A549 (cell line): ENCODE measurements around the gene ZNF79. TPM values are rescaled to one million over a fixed set of nuclear protein-coding genes. Genes with fewer than 3 reads are reported as not detected.

ENCODE experiments used
- ATAC-seq, 2 experiments: fragments of 200-7000 bp in 1 of 2; fragments of >200 bp in 1 of 2; cut with Nextera tagmentation in 1 of 2; cut with Tn5 transposase in 1 of 2; 3 replicates each; pipeline versions ENCODE4 v1.8.0 to v1.9.1; 2018 to 2020; ENCODE audit warnings: mild to moderate bottlenecking in 1 of 2, moderate library complexity in 1 of 2
- CTCF ChIA-PET: fragments of 300-600 bp; sonication (Branson Sonifier 250); formaldehyde crosslinking; extraction: SDS; loops from one replicate; lab custom pipeline; 2021; ENCODE audit warnings: antibody characterized with exemption, inconsistent platforms; lab: Yijun Ruan, JAX
- POLR2A ChIA-PET: fragments of 350-600 bp; formaldehyde crosslinking; extraction: SDS; loops from one replicate; lab custom pipeline; 2021; ENCODE audit warnings: antibody characterized with exemption, inconsistent platforms; lab: Yijun Ruan, JAX
- DNase-seq, 2 experiments: peaks; one replicate each; pipeline versions ENCODE4 v3.0.0 to v3.0.0-alpha.2; 2011 to 2016; ENCODE audit warnings: low read depth in 1 of 2, low spot score in 1 of 2
- FAIRE-seq: peaks from 2 replicates; lab custom pipeline; 2011; peaks lifted over from hg19 to GRCh38; lab: Jason Lieb, UNC
- H3K27ac ChIP-seq, 2 experiments: fragments of >200 bp; sonication (Bioruptor Twin); formaldehyde crosslinking; 3 replicates each; pipeline ENCODE4 v1.5.1; 2016 to 2017
- H3K4me1 ChIP-seq: fragments of >200 bp; sonication (Bioruptor Twin); formaldehyde crosslinking; 3 replicates; pipeline ENCODE4 v1.6.1; 2016
- H3K4me2 ChIP-seq: fragments of >200 bp; sonication (Bioruptor Twin); formaldehyde crosslinking; 3 replicates; pipeline ENCODE4 v1.6.1; 2016
- H3K4me3 ChIP-seq: fragments of >200 bp; sonication (Bioruptor Twin); formaldehyde crosslinking; 3 replicates; pipeline ENCODE4 v1.5.1; 2016
- H3K9me3 ChIP-seq: fragments of >200 bp; sonication (Bioruptor Twin); formaldehyde crosslinking; 3 replicates; pipeline ENCODE4 v1.6.1; 2016
- CBX8 ChIP-seq: fragments of 200-600 bp; sonication (generic); IDR thresholded peaks from 2 replicates; pipeline ENCODE4 v1.6.1; 2016
- CHD2 ChIP-seq: fragments of 150-350 bp; IDR thresholded peaks from 2 replicates; pipeline ENCODE4 v1.6.1; 2014; ENCODE audit warnings: low read length; ENCODE audit not compliant: partially characterized antibody
- CHD4 ChIP-seq: fragments of 200-600 bp; sonication (generic); IDR thresholded peaks from 2 replicates; pipeline ENCODE4 v1.6.1; 2016; ENCODE audit warnings: antibody characterized with exemption, mild to moderate bottlenecking, borderline replicate concordance
- FOSL2 ChIP-seq, 2 experiments: fragments of 450-650 bp in 1 of 2; fragments of >200 bp in 1 of 2; sonication (Bioruptor Twin) in 1 of 2; formaldehyde crosslinking; IDR thresholded peaks; 2 replicates each; pipeline versions ENCODE4 v1.5.0 to v1.6.1; 2016 to 2020; ENCODE audit warnings: mild to moderate bottlenecking in 1 of 2, moderate library complexity in 1 of 2
- PHF8 ChIP-seq: fragments of 200-600 bp; sonication (generic); IDR thresholded peaks from 2 replicates; pipeline ENCODE4 v1.6.1; 2016; ENCODE audit warnings: low read depth, mild to moderate bottlenecking, antibody characterized with exemption, moderate library complexity, borderline replicate concordance
- POLR2A ChIP-seq: IDR thresholded peaks from 2 replicates; pipeline ENCODE4 v1.6.1; 2012; ENCODE audit warnings: mild to moderate bottlenecking, low read length
- TFCP2L1 ChIP-seq: fragments of 250-450 bp; sonication (Bioruptor Pico); IDR thresholded peaks from 2 replicates; pipeline ENCODE4 v1.5.0; 2021; ENCODE audit warnings: mild to moderate bottlenecking
- ZFP36 ChIP-seq: fragments of 450-650 bp; IDR thresholded peaks from 2 replicates; pipeline ENCODE4 v1.6.1; 2014; ENCODE audit warnings: borderline replicate concordance; ENCODE audit not compliant: partially characterized antibody
- WGBS: methylation state at CpG from one replicate; pipeline ENCODE4 v1.1.6; 2017; ENCODE audit errors: missing lambda C conversion rate; 5-methylcytosine and 5-hydroxymethylcytosine counted together
- polyA plus RNA-seq, 4 experiments: library from polyadenylated mRNA; depleted of rRNA in 3 of 4; stranded (reverse); fragments of >200 nt; fragmentation: RNase III in 1 of 4; extraction: RNeasy Plus Mini Kit Qiagen cat#74134 plus additional on column Dnase treatment in 1 of 4; gene quantifications; 2 replicates in 3 of 4; 3 replicates in 1 of 4; pipeline ENCODE4 v1.2.3, GENCODE V29; 2011 to 2017
- TF ChIP-seq, protein P1 (sequence below): fragments of 200-600 bp; sonication (generic); IDR thresholded peaks from 2 replicates; pipeline ENCODE4 v1.6.1; 2016; ENCODE audit warnings: antibody characterized with exemption, mild to moderate bottlenecking, moderate library complexity
- TF ChIP-seq, protein P2 (sequence below): fragments of >200 bp; sonication (Bioruptor Twin); formaldehyde crosslinking; IDR thresholded peaks from 3 replicates; pipeline ENCODE4 v1.5.1; 2016
- TF ChIP-seq, protein P3 (sequence below): fragments of 450-650 bp; IDR thresholded peaks from 2 replicates; pipeline ENCODE4 v1.6.1; 2014; ENCODE audit warnings: antibody characterized with exemption
- TF ChIP-seq, protein P4 (sequence below): fragments of 150-350 bp; IDR thresholded peaks from 2 replicates; pipeline ENCODE4 v1.6.1; 2014; ENCODE audit warnings: low read depth, mild to moderate bottlenecking, low read length

Gene ZNF79
- polyA plus RNA-seq, 2 of the 4 experiments (the other 2 are of a cell fraction): 4.9 to 5.7 TPM

DNA sequence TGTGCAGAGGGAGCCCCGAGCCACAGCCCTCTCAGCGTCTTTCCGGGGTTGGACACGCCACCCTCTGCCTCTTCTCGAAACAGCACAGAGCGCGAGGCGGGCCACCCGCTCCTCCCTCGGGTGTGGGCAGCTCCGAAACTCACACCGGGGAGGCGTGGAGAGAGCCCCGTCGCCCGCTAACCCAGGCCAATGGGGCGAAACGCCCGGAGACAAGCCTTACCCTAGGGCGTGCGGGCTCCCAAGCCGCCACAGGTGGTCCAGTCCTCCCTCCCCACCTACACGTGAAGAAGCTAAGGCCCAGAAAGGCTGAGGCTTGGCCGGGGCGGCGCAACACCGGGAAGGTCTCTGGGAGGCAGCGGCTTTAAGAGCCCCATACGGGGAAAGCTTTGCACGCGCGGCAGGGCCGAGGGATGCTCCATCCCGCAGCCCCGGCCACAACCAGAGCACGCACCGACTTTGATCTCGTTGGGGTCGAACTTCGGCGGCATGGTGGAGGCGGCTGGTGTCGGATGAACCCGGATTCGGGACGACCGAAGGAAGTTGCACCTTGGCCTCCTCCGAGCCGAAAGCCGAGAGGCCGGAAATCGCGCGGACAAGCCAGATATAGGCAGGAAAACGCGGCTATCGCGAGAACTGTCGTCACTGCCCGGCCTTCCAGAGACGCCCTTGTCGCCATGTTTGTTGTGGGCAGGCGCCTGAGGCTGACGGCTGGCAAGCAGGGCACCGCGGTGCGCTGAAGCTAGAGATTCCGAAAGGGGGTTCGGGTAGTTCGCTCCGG, 26.8 kb downstream of the ZNF79 start, which contains the start of the genes LRSAM1 and RPL12 (continued):
- TF ChIP-seq, protein P1, sequence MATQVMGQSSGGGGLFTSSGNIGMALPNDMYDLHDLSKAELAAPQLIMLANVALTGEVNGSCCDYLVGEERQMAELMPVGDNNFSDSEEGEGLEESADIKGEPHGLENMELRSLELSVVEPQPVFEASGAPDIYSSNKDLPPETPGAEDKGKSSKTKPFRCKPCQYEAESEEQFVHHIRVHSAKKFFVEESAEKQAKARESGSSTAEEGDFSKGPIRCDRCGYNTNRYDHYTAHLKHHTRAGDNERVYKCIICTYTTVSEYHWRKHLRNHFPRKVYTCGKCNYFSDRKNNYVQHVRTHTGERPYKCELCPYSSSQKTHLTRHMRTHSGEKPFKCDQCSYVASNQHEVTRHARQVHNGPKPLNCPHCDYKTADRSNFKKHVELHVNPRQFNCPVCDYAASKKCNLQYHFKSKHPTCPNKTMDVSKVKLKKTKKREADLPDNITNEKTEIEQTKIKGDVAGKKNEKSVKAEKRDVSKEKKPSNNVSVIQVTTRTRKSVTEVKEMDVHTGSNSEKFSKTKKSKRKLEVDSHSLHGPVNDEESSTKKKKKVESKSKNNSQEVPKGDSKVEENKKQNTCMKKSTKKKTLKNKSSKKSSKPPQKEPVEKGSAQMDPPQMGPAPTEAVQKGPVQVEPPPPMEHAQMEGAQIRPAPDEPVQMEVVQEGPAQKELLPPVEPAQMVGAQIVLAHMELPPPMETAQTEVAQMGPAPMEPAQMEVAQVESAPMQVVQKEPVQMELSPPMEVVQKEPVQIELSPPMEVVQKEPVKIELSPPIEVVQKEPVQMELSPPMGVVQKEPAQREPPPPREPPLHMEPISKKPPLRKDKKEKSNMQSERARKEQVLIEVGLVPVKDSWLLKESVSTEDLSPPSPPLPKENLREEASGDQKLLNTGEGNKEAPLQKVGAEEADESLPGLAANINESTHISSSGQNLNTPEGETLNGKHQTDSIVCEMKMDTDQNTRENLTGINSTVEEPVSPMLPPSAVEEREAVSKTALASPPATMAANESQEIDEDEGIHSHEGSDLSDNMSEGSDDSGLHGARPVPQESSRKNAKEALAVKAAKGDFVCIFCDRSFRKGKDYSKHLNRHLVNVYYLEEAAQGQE: peak; percentile 99
- TF ChIP-seq POLR2A: peak; percentile 99
- TF ChIP-seq, protein P2, sequence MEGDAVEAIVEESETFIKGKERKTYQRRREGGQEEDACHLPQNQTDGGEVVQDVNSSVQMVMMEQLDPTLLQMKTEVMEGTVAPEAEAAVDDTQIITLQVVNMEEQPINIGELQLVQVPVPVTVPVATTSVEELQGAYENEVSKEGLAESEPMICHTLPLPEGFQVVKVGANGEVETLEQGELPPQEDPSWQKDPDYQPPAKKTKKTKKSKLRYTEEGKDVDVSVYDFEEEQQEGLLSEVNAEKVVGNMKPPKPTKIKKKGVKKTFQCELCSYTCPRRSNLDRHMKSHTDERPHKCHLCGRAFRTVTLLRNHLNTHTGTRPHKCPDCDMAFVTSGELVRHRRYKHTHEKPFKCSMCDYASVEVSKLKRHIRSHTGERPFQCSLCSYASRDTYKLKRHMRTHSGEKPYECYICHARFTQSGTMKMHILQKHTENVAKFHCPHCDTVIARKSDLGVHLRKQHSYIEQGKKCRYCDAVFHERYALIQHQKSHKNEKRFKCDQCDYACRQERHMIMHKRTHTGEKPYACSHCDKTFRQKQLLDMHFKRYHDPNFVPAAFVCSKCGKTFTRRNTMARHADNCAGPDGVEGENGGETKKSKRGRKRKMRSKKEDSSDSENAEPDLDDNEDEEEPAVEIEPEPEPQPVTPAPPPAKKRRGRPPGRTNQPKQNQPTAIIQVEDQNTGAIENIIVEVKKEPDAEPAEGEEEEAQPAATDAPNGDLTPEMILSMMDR: no peak

DNA sequence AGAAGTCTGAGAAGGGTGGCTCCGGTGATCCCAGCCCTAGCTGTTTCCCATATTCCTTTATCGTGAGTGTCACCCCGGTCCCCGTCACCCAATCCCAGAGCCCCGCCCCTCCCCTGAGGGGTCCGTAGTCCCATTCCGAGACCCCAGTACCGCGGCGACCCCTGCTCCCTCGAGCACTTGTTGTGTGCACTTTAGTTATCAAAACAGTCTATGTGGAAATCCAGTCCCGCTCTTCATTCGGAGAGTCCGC, 27.4 kb downstream of the ZNF79 start:
- ChIA-PET POLR2A (interaction anchor here (0.5 to 3.3 kb wide), 16 partner anchors 14 to 1265 kb away, joined by 3 to 25 read pairs (median 6); partner anchors contain the start of genes SLC2A8, TOR2A and ZNF79), CTCF (interaction anchor here (1.2 kb wide), 1 partner anchor 283 kb away, joined by 4 read pairs; the partner anchor contains the start of gene TOR2A)
- peak overlapping the region; percentile 95 for H3K4me2 ChIP-seq
- 2% methylated on average over 10 of the region's 14 CpGs for WGBS
- H3K4me1 ChIP-seq: peaks cover 17% of the 10 kb centered on the region
- H3K4me3 ChIP-seq: peak overlapping the region; percentile 98
- DNase-seq (no peak), ATAC-seq (no peak; a peak in 1 of 6 replicates), FAIRE-seq (no peak)
- peaks cover 33% of the 10 kb centered on the region for H3K9me3 ChIP-seq
- no peak for TF ChIP-seq FOSL2 (IDR thresholded peaks at IDR 0.05)
- no peak for TF ChIP-seq FOSL2 (CRISPR knock-in tag; IDR thresholded peaks at IDR 0.05)
- TF ChIP-seq, protein P3, sequence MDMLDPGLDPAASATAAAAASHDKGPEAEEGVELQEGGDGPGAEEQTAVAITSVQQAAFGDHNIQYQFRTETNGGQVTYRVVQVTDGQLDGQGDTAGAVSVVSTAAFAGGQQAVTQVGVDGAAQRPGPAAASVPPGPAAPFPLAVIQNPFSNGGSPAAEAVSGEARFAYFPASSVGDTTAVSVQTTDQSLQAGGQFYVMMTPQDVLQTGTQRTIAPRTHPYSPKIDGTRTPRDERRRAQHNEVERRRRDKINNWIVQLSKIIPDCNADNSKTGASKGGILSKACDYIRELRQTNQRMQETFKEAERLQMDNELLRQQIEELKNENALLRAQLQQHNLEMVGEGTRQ: no peak
- TF ChIP-seq CHD4: no peak
- TF ChIP-seq, protein P4, sequence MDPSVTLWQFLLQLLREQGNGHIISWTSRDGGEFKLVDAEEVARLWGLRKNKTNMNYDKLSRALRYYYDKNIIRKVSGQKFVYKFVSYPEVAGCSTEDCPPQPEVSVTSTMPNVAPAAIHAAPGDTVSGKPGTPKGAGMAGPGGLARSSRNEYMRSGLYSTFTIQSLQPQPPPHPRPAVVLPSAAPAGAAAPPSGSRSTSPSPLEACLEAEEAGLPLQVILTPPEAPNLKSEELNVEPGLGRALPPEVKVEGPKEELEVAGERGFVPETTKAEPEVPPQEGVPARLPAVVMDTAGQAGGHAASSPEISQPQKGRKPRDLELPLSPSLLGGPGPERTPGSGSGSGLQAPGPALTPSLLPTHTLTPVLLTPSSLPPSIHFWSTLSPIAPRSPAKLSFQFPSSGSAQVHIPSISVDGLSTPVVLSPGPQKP: no peak
- TF ChIP-seq CBX8: no peak
- no peak for TF ChIP-seq CHD2
- TF ChIP-seq ZFP36: no peak
- TF ChIP-seq PHF8: no peak
- no peak for TF ChIP-seq TFCP2L1 (CRISPR knock-in tag)
- peak overlapping the region; percentile 96 to 99 for H3K27ac ChIP-seq
